DMS79 treated with DMSO at 0.1 percent for 48 hours (cell line): ENCODE results near the gene ISLR2.

Experiments
- DNase-seq: peaks from one replicate; lab custom pipeline; 2025; lab: John Stamatoyannopoulos, UW

Gene ISLR2

DNA sequence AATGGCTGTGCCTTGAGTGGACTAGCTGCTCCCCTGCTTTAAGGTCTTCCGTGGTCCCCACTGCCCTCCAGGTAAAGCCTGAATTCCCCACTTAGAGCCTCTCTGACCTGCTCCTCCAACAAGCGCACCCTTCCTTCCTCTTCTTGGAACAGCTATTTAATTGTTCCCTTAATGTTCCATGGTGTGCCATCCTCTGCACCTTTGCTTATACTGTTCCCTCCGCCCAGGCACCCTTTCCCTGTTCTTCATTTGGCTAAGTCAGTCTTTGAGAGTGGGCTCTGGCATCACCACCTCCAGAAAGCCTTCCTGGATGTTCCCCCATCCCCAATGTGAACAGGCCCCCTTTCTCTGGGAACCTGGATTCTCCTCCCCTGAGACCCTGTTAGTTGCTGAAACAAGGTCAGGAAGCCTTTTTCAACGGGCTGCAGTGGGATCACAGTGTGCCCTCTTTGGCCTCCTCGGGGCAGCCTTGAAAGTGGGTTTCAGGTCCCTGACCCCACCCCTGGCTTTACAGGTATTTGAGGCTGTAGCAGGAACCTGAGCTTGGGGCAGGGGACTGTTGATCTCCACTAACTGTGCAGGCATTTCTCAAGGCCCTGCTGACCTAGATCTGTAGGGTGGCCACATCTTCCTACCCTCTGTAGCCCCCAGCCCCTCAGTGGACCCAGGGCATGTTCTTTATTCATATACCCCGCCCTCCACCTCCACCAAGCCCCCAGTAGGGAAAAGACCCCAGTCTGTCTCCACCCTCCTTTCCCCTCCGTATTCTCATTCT lies 48.1 kb downstream of the ISLR2 start:
- no peak for DNase-seq

DNA sequence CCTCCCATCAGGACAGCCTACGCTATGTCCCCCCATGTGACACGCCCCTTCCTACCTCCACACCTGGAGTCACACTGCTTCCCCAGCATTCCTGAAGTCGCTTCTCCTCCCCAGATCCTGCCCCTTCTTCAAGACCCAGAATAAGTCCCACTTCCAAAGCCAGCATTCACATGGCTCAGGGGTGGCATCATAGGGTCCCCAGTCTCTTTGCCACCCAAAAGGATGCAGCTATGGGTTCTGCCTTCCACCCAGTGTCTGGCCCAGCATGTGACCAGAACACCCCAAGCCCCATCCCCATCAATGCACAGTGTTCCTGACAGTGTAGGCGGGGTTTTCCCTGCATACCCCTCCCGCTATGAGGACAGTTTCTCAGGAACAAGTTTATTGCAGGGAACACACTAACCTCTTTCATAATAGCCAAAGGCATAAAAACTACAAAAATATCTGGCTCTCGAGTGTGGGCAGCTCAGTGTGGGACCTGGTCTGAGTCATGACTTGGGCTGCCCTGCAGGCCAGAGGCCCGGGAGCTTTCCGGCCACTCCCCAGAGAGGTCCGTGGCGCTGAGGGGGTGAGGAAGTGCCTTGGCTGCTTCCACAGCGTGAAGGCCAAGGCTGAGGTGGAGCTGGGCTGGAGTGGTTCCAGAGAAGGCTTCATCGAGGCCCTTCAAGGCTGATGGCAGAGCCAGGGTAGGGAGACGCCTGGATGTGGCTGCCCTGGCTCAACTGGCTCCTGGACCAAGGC lies 48.9 kb downstream of the ISLR2 start:
- DNase-seq, result no peak

DNA sequence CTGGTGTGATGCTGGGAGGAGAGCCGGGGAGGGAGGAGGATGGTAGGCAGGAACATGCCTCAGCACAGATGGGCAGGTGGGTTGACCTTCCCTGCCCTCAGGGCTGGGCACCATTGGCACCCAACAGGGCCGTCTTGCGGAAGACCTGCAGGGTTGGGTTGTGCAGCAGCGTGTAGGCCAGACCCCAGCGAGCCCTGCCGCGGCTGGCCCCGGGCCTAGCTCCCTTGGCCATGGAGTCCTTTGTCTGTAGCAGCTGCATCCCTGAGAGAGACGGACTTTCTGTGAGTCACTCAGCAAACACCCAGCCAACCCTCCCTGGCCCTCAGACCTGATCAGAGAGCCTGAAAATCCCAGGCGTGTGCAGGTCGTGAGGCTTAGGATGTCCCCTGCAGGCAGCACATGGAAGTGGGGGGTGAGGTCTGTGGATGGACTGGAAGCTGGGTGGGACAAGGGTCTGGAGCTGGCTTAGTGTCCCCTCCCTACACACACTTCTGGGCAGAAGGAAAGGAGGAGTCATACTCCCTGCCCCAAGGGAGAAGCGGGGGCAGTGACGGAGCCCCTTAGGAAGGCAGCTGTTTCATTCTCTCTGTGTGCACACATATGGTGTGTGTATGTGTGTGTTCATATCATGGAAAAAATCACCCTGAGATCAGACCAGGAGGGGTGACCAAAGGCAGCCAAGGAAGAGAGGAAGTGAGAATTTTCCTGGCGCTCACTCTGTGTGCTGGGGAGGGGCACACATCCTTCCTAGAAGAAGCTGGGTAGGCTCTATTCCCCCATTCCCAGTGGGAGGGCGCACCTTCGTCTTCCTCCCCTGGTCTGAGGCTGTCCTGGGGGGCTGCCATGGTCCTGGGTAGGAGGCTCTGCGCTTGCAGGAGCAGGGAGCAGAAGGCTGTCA lies 49.8 kb downstream of the ISLR2 start:
- no peak for DNase-seq

DNA sequence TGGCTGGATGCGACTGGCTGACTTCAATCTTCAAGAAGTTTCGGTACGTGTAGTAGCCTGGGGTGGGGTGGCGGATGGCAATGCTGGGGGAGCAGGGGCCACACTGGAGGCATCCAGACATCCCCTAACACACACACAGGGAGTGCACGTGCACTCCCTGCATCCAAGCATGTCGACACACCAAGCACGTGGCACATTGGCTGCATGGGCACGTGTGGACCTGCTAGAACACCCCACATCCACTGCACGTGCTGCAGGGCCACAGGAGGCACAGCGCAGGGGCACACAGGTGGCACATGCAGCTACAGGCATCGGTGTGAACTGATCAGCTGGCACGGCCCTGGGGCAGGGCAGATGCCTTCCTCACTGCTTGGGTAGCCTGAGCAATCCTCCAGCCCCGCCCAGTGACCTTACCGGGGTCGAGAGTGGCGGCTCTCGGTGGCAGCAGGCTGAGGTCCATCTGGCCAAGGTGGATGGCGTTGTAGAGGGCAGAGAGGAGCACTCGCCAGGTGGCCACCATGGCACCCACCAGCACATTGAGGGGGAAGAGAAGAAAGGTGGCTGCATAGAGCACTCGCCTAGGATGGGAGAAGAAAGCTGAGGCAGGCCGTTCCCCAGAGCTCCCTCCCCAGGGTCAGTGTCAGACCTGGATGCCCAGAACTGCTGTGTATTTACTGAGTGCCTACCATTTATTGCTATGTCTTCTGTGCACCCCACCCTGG lies 50.7 kb downstream of the ISLR2 start:
- no peak for DNase-seq

DNA sequence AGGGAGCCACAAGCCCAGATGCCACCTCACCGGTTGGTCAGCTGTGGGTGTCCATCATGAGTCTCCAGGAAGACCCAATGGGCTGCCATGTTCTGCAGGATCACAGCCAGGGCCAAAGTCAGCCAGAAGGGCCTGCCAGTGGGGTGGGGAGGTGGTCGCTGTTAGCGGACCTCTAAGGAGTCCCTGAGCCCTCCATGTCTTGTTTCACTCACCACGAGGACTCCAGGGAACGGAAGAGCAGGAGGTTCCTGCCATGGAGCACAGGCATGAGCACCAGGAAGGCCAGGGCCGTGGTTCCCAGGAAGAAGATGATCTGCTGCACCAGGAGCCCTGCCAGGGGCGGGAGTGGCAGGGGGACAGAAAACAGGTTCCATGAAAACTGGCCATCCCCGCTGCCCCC lies 51.7 kb downstream of the ISLR2 start:
- no peak for DNase-seq

DNA sequence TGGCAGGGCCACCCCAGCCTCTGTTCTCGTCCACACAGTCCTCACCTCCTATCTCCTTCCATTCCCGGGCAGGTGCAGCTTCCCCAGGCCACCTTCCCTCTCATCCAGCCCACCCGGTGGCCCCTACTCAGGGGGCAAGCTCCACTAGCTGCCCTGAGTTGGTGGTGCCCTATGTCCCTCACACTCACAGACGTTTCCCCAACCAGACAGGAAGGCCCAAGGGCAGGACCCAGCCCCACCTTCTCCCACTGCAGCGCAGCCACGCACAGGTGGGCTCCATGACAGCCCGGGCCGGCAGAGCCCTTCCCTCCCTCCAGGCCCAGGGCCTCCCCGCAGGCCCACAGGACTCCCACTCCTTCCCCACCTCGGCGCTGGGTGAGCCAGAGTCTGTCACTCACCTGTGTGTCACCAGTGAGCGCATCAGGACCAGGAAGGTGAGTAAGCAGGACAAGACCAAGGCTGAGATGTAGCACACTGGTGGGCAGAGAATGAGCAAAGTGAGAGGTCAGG lies 54.3 kb downstream of the ISLR2 start:
- no peak for DNase-seq

DNA sequence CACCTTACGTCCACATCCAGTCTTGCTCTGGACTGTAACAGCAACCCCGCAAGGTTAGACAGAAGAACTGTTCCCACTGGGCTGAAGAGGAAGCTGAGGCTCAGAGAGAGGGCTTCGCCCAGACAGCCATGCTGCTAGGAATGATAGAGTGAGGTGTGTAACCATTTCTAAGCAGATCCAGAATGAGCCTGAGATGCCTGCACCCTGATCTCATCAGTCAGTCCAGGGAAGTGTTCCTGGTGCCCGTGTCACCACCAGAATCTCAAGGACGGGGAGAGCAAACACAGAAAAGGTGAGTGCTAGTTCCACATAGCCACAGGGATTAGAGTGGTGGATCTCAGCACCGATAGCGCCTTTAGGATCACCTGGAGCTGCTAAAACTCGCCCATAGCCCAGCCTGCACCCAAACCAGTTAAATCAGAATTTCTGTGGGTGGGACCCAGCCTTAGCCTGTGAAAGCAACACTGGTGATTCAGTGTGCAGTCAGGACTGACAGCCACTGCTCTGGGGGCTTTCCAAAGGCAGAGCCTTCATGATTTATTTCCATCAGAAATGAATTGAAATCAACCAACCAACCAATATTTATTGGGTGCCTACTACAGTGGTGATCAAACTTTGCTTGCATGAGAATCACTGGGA lies 55.4 kb downstream of the ISLR2 start:
- DNase-seq, result no peak
